ENCODE measurements around the gene LRRC32.

LRRC32 gene

GRCh38 chr11:76673176-76674142 lies 2.9 kb upstream of the LRRC32 start:
- no peak for DNase-seq
- Histone ChIP-seq H3K36me3 (no peaks in the 10 kb centered on the region), H3K4me3 (ENCODE audit: low read depth, low read length) (no peak overlapping the region), H3K27ac (no peak overlapping the region), H3K9me3 (ENCODE audit: severe bottlenecking) (no peaks in the 10 kb centered on the region), H3K27me3 (ENCODE audit: insufficient read depth, low read depth, severe bottlenecking) (no peaks in the 10 kb centered on the region)
- no peak for TF ChIP-seq CTCF (IDR thresholded peaks at IDR 0.05; ENCODE audit: low read depth, low read length)

- H3K36me3 ChIP-seq: no peaks in the 10 kb centered on the region
- DNase-seq: no peak
- no peak overlapping the region for H3K27ac ChIP-seq
- H3K4me3 ChIP-seq (ENCODE audit: low read depth, low read length): no peak overlapping the region
- H3K27me3 ChIP-seq (ENCODE audit: insufficient read depth, low read depth, severe bottlenecking): no peaks in the 10 kb centered on the region
- TF ChIP-seq CTCF (IDR thresholded peaks at IDR 0.05; ENCODE audit: low read depth, low read length): no peak
- H3K9me3 ChIP-seq (ENCODE audit: severe bottlenecking): no peaks in the 10 kb centered on the region
Observed at GRCh38 chr11:76672431-76673175, 2.1 kb upstream of the LRRC32 start.

GRCh38 chr11:76671626-76672309 lies 1.2 kb upstream of the LRRC32 start:
- Histone ChIP-seq H3K27ac (no peak overlapping the region), H3K27me3 (ENCODE audit: insufficient read depth, low read depth, severe bottlenecking) (no peaks in the 10 kb centered on the region)

GRCh38 chr11:76671237-76671592 lies 668 bp upstream of the LRRC32 start:
- no peak for DNase-seq
- H3K36me3 ChIP-seq: no peaks in the 10 kb centered on the region
- TF ChIP-seq CTCF (IDR thresholded peaks at IDR 0.05; ENCODE audit: low read depth, low read length): no peak
- H3K27ac ChIP-seq: no peak overlapping the region
- H3K9me3 ChIP-seq (ENCODE audit: severe bottlenecking): no peaks in the 10 kb centered on the region
- H3K27me3 ChIP-seq (ENCODE audit: insufficient read depth, low read depth, severe bottlenecking): no peaks in the 10 kb centered on the region
- H3K4me3 ChIP-seq (ENCODE audit: low read depth, low read length): peak overlapping the region; percentile 50

More at GRCh38 chr11:76671626-76672309, 1.2 kb upstream of the LRRC32 start:
- Histone ChIP-seq H3K36me3 (no peaks in the 10 kb centered on the region), H3K9me3 (ENCODE audit: severe bottlenecking) (no peaks in the 10 kb centered on the region), H3K4me3 (ENCODE audit: low read depth, low read length) (no peak overlapping the region)
- DNase-seq: no peak
- no peak for TF ChIP-seq CTCF (IDR thresholded peaks at IDR 0.05; ENCODE audit: low read depth, low read length)

- Histone ChIP-seq H3K36me3 (no peaks in the 10 kb centered on the region), H3K27ac (no peak overlapping the region), H3K9me3 (ENCODE audit: severe bottlenecking) (no peaks in the 10 kb centered on the region), H3K4me3 (ENCODE audit: low read depth, low read length) (peak overlapping the region; percentile 50), H3K27me3 (ENCODE audit: insufficient read depth, low read depth, severe bottlenecking) (no peaks in the 10 kb centered on the region)
- no peak for TF ChIP-seq CTCF (IDR thresholded peaks at IDR 0.05; ENCODE audit: low read depth, low read length)
- DNase-seq: no peak
Observed at GRCh38 chr11:76669901-76670484, 554 bp downstream of the LRRC32 start.
